ENCODE data around the gene AGO4.

Gene AGO4

GRCh38 chr1:35894656-35895055, 86.8 kb downstream of the AGO4 start:
- DNase-seq (ENCODE audit: low read depth, low spot score) = no peak

DNA sequence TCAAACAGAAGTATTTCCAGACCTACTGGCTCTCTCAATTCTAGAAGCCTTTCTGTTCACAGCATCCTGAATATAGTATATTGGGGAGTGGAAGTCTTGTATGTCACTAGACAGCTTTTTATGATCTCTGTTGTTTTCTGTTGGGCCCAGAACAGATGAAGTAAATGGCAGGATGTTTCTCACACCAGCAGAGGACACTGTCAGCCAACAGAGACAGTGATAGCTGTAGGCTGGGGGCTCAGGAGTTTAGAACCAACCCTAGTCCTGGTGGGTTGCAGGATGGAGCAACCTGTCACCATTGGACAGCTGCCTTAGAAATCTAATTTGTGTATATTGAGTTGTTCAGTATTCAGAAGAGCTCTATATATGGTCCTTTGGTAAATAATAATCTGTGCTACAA, 92.1 kb downstream of the AGO4 start:
- DNase-seq (ENCODE audit: low read depth, low spot score) = no peak

DNA sequence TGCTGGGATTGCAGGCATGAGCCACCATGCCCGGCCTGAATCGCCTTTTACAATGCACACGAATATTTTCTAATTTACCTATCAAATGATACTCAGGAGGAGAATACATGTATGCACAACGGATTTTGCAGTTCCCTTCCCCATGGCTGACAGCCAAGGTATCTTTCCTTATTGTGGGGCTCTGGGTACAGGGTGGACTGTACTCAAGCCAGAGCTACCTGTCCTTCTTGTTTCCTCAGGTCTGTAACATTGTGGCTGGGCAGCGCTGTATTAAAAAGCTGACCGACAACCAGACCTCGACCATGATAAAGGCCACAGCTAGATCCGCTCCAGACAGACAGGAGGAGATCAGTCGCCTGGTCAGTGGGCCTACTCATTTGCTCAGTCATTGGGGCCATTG, 93.4 kb downstream of the AGO4 start:
- no peak for DNase-seq (ENCODE audit: low read depth, low spot score)

DNA sequence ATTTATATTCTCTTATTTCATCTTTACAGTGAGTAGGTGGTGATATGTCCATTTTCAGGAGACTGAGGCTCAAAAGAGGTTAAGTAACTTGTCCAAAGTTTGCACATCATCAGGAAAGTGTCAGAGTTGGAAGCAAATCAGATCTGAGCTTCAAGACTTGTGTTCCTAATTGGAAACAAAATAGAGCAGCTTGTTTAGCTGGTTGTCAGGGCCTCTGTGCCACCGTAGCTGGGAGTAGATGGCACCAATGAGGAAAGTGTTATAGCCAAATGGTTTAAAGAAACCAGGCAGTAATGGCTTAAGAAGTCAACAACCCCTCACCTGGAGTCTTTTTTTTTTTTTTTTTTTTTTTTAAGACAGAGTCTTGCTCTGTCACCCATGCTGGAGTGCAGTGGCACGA, 94.9 kb downstream of the AGO4 start:
- DNase-seq (ENCODE audit: low read depth, low spot score) = no peak
